HepG2 (cell line): ENCODE measurements around the gene BABAM1. TPM values are rescaled to one million over a fixed set of nuclear protein-coding genes. Genes with fewer than 3 reads are reported as not detected.
A peak's percentile ranks its signal among the peaks of the same experiment; 100 is the strongest.

Source experiments
- CHCHD3 ChIP-seq: sonication (generic); formaldehyde crosslinking; IDR thresholded peaks from 2 replicates; pipeline ENCODE4 v1.8.0; 2022; ENCODE audit warnings: mild to moderate bottlenecking, missing genetic modification reagents, moderate library complexity
- DNMT1 ChIP-seq: sonication (generic); formaldehyde crosslinking; IDR thresholded peaks from 2 replicates; pipeline ENCODE4 v1.5.1; 2020; ENCODE audit warnings: mild to moderate bottlenecking, missing genetic modification reagents
- EEA1 ChIP-seq: sonication (generic); formaldehyde crosslinking; IDR thresholded peaks from 2 replicates; pipeline ENCODE4 v1.5.1; 2020; ENCODE audit warnings: mild to moderate bottlenecking, missing genetic modification reagents, borderline replicate concordance
- ERF ChIP-seq: IDR thresholded peaks from 2 replicates; pipeline ENCODE4 v1.6.1; 2018; ENCODE audit warnings: missing biosample characterization, missing genetic modification reagents
- ESRRA ChIP-seq: sonication (generic); formaldehyde crosslinking; IDR thresholded peaks from 2 replicates; pipeline ENCODE4 v1.5.1; 2020; ENCODE audit warnings: mild to moderate bottlenecking, low read depth, missing genetic modification reagents
- FIP1L1 ChIP-seq: fragments of 200-400 bp; formaldehyde crosslinking; IDR thresholded peaks from 2 replicates; pipeline ENCODE4 v1.6.1; 2018; ENCODE audit warnings: low read depth, mild to moderate bottlenecking, low read length, moderate library complexity, borderline replicate concordance; ENCODE audit not compliant: insufficient read depth
- FOXA3 ChIP-seq: IDR thresholded peaks from 2 replicates; pipeline ENCODE4 v1.6.1; 2016; ENCODE audit warnings: missing genetic modification reagents, missing compliant biosample characterization
- HDAC1 ChIP-seq: sonication (generic); formaldehyde crosslinking; IDR thresholded peaks from 2 replicates; pipeline ENCODE4 v1.5.1; 2020; ENCODE audit warnings: mild to moderate bottlenecking, missing genetic modification reagents
- HDAC2 ChIP-seq: sonication (generic); formaldehyde crosslinking; IDR thresholded peaks from 2 replicates; pipeline ENCODE4 v1.4.0; 2020; ENCODE audit warnings: missing genetic modification reagents
- KAT8 ChIP-seq: IDR thresholded peaks from 2 replicates; pipeline ENCODE4 v1.6.1; 2016; ENCODE audit warnings: missing genetic modification reagents, missing compliant biosample characterization
- MTA1 ChIP-seq: sonication (generic); formaldehyde crosslinking; IDR thresholded peaks from 2 replicates; pipeline ENCODE4 v1.4.0; 2020; ENCODE audit warnings: missing genetic modification reagents, mild to moderate bottlenecking, borderline replicate concordance
- NFE2L2 ChIP-seq: fragments of 150-350 bp; IDR thresholded peaks from 2 replicates; pipeline ENCODE4 v1.6.1; 2014; ENCODE audit warnings: low read length
- NFKB2 ChIP-seq: sonication (generic); formaldehyde crosslinking; IDR thresholded peaks from 2 replicates; pipeline ENCODE4 v1.4.0; 2020; ENCODE audit warnings: missing genetic modification reagents, borderline replicate concordance
- PHF5A ChIP-seq: IDR thresholded peaks from one replicate; pipeline ENCODE4 v1.6.1; 2018; ENCODE audit warnings: low read depth, missing genetic modification reagents; ENCODE audit not compliant: unreplicated experiment
- POLR2AphosphoS5 ChIP-seq: IDR thresholded peaks from 2 replicates; pipeline ENCODE4 v1.6.1; 2012; ENCODE audit warnings: low read depth, low read length
- RNF219 ChIP-seq: sonication (generic); formaldehyde crosslinking; IDR thresholded peaks from 2 replicates; pipeline ENCODE4 v1.5.0; 2020; ENCODE audit warnings: mild to moderate bottlenecking, missing genetic modification reagents
- SP4 ChIP-seq: sonication (generic); formaldehyde crosslinking; IDR thresholded peaks from 2 replicates; pipeline ENCODE4 v1.8.1; 2023; ENCODE audit warnings: mild to moderate bottlenecking, missing genetic modification reagents
- SRF ChIP-seq: IDR thresholded peaks from 2 replicates; pipeline ENCODE4 v1.6.1; 2011; ENCODE audit warnings: mild to moderate bottlenecking, low read depth, low read length, moderate library complexity
- STAG1 ChIP-seq: sonication (generic); formaldehyde crosslinking; IDR thresholded peaks from 2 replicates; pipeline ENCODE4 v1.4.0; 2020; ENCODE audit warnings: missing genetic modification reagents
- ZFP36 ChIP-seq: fragments of 150-350 bp; IDR thresholded peaks from 2 replicates; pipeline ENCODE4 v1.6.1; 2018; ENCODE audit warnings: borderline replicate concordance, low read length, low read depth; ENCODE audit not compliant: partially characterized antibody
- ZFP62 ChIP-seq: sonication (generic); formaldehyde crosslinking; IDR thresholded peaks from 2 replicates; pipeline ENCODE4 v1.4.0; 2020; ENCODE audit warnings: missing genetic modification reagents
- ZNF335 ChIP-seq: sonication (generic); formaldehyde crosslinking; IDR thresholded peaks from 2 replicates; pipeline ENCODE4 v1.4.0; 2020; ENCODE audit warnings: missing genetic modification reagents
- ZNF546 ChIP-seq: sonication (generic); formaldehyde crosslinking; conservative IDR thresholded peaks from 2 replicates; pipeline ENCODE4 v1.8.1; 2023; ENCODE audit warnings: mild to moderate bottlenecking, missing genetic modification reagents
- ZNF577 ChIP-seq: sonication (generic); formaldehyde crosslinking; IDR thresholded peaks from 2 replicates; pipeline ENCODE4 v1.4.0; 2020; ENCODE audit warnings: mild to moderate bottlenecking, low read depth, missing genetic modification reagents, borderline replicate concordance
- ZNF792 ChIP-seq: IDR thresholded peaks from 2 replicates; pipeline ENCODE4 v1.6.1; 2016
- polyA plus RNA-seq, 8 experiments: library from polyadenylated mRNA; depleted of rRNA in 3 of 8; stranded (reverse) in 7 of 8; unstranded in 1 of 8; fragments of >200 nt; fragmentation: Illumina TruSeq in 4 of 8; extraction: Trizol in 4 of 8; gene quantifications; 2 replicates each; pipeline versions ENCODE4 v1.2.1 to v1.2.3, GENCODE V29; 2011 to 2016; ENCODE audit warnings: low read depth in 4 of 8, missing spikeins in 1 of 8, mixed read lengths in 1 of 8; ENCODE audit not compliant: insufficient read depth in 1 of 8
- total RNA-seq, 5 experiments: library from RNA; depleted of rRNA; stranded (reverse); fragments of >200 nt; fragmentation: Illumina TruSeq; extraction: Trizol; gene quantifications; 2 replicates each; pipeline ENCODE4 v1.2.3, GENCODE V29; 2016; ENCODE audit warnings: low read depth in 1 of 5
- TF ChIP-seq, protein P1 (sequence below), 2 experiments: sonication (generic) in 1 of 2; formaldehyde crosslinking in 1 of 2; IDR thresholded peaks; 2 replicates each; pipeline versions ENCODE4 v1.5.1 to v1.6.1; 2011 to 2020; ENCODE audit warnings: borderline replicate concordance in 1 of 2, low read depth in 1 of 2, low read length in 1 of 2, mild to moderate bottlenecking in 1 of 2, missing genetic modification reagents in 1 of 2, moderate library complexity in 1 of 2

BABAM1 gene
- total and polyA plus RNA-seq, 2 of the 13 experiments (the other 11 are each of a cell fraction or from before 2014, with no cell fraction given) = 70.0 to 82.0 TPM

- TF ChIP-seq POLR2AphosphoS5 (peak; percentile 32; the same call in 1 of the 2 replicates), MTA1 (no peak), ESRRA (CRISPR knock-in tag) (0 out of 2 replicates have a peak, but pooled peaks have one; percentile 26), KAT8 (CRISPR knock-in tag) (peak; percentile 73), SRF (0 out of 2 replicates have a peak, but pooled peaks have one; percentile 3), ERF (CRISPR knock-in tag) (peak; percentile 76; the same call in 1 of the 2 replicates), FIP1L1 (no peak), FOXA3 (peak; percentile 76), ZNF335 (CRISPR knock-in tag) (peak; percentile 55; the same call in 1 of the 2 replicates), ZFP36 (no peak), EEA1 (CRISPR knock-in tag) (no peak), RNF219 (no peak), DNMT1 (CRISPR knock-in tag) (no peak), STAG1 (CRISPR knock-in tag) (peak; percentile 17; the same call in 1 of the 2 replicates), ZNF577 (CRISPR knock-in tag) (no peak), PHF5A (no peak), ZFP62 (CRISPR knock-in tag) (no peak), NFKB2 (no peak), NFE2L2 (no peak), ZNF546 (CRISPR knock-in tag) (0 out of 2 replicates have a peak, but pooled peaks have one; percentile 55), HDAC1 (CRISPR knock-in tag) (peak; percentile 64), ZNF792 (no peak), SP4 (CRISPR knock-in tag) (peak; percentile 99), HDAC2 (CRISPR knock-in tag) (0 out of 2 replicates have a peak, but pooled peaks have one; percentile 22), CHCHD3 (CRISPR knock-in tag) (no peak)
- TF ChIP-seq, protein P1, sequence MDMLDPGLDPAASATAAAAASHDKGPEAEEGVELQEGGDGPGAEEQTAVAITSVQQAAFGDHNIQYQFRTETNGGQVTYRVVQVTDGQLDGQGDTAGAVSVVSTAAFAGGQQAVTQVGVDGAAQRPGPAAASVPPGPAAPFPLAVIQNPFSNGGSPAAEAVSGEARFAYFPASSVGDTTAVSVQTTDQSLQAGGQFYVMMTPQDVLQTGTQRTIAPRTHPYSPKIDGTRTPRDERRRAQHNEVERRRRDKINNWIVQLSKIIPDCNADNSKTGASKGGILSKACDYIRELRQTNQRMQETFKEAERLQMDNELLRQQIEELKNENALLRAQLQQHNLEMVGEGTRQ (IDR thresholded peaks at IDR 0.05; ENCODE audit: low read depth, low read length) = peak; percentile 74
- TF ChIP-seq, protein P1 (CRISPR knock-in tag; IDR thresholded peaks at IDR 0.05; ENCODE audit: borderline replicate concordance) = peak; percentile 72; the same call in 1 of the 2 replicates
Observed at GRCh38 chr19:17303167-17303939, 36.1 kb downstream of the BABAM1 start, which contains the start of gene ABHD8 (continued).
